Measurements from ENCODE around the gene CBX4.

CBX4 gene

GRCh38 chr17:79826841-79827578 is 12.2 kb downstream of the CBX4 start:
- no peak for TF ChIP-seq CTCF (IDR thresholded peaks at IDR 0.05; ENCODE audit: low read depth, low read length)
- no peak for DNase-seq (ENCODE audit: low read depth in 2 of 2)
- H3K4me3 ChIP-seq (replicated peaks in 1 of 2; ENCODE audit: low read depth in 2 of 2, low read length in 2 of 2) = no peak overlapping the region

GRCh38 chr17:79826204-79826680 is 13.0 kb downstream of the CBX4 start:
- TF ChIP-seq CTCF (IDR thresholded peaks at IDR 0.05; ENCODE audit: low read depth, low read length) = no peak
- DNase-seq (ENCODE audit: low read depth in 2 of 2) = peak; percentile 42 to 53
- no peak overlapping the region for H3K4me3 ChIP-seq (replicated peaks in 1 of 2; ENCODE audit: low read depth in 2 of 2, low read length in 2 of 2)

- no peak for TF ChIP-seq CTCF (IDR thresholded peaks at IDR 0.05; ENCODE audit: low read depth, low read length)
- no peak for DNase-seq (ENCODE audit: low read depth in 2 of 2)
- H3K4me3 ChIP-seq (replicated peaks in 1 of 2; ENCODE audit: low read depth in 2 of 2, low read length in 2 of 2) = no peak overlapping the region
Observed at GRCh38 chr17:79825580-79825921, 13.7 kb downstream of the CBX4 start.

- DNase-seq (ENCODE audit: low read depth in 2 of 2) = no peak
- no peak for TF ChIP-seq CTCF (IDR thresholded peaks at IDR 0.05; ENCODE audit: low read depth, low read length)
- H3K4me3 ChIP-seq (replicated peaks in 1 of 2; ENCODE audit: low read depth in 2 of 2, low read length in 2 of 2) = no peak overlapping the region
Observed at GRCh38 chr17:79824893-79825579, 14.2 kb downstream of the CBX4 start.

- no peak overlapping the region for H3K4me3 ChIP-seq (replicated peaks in 1 of 2; ENCODE audit: low read depth in 2 of 2, low read length in 2 of 2)
- no peak for DNase-seq (ENCODE audit: low read depth in 2 of 2)
- TF ChIP-seq CTCF (IDR thresholded peaks at IDR 0.05; ENCODE audit: low read depth, low read length) = no peak
Observed at GRCh38 chr17:79824234-79824633, 15.0 kb downstream of the CBX4 start.

GRCh38 chr17:79822583-79823124 is 16.6 kb downstream of the CBX4 start:
- H3K4me3 ChIP-seq (replicated peaks in 1 of 2; ENCODE audit: low read depth in 2 of 2, low read length in 2 of 2) = no peak overlapping the region
- no peak for DNase-seq (ENCODE audit: low read depth in 2 of 2)
- TF ChIP-seq CTCF (IDR thresholded peaks at IDR 0.05; ENCODE audit: low read depth, low read length) = no peak

Measured in cardiac fibroblast (primary cell).